ENCODE data around the gene HRH4. TPM values are rescaled to one million over a fixed set of nuclear protein-coding genes. Genes with fewer than 3 reads are reported as not detected.

HRH4 gene
- total RNA-seq, 1 donor from 2014 or later: 0.07 TPM

- no peaks in the 10 kb centered on the region for H3K36me3 Mint-ChIP-seq (ENCODE audit: low read depth)
- no peaks in the 10 kb centered on the region for H3K27me3 Mint-ChIP-seq (ENCODE audit: low read depth)
- no peak overlapping the region for H3K4me3 Mint-ChIP-seq
- H3K27ac Mint-ChIP-seq (ENCODE audit: unreplicated experiment): no peak overlapping the region
- no peak for TF ChIP-seq CTCF (conservative IDR thresholded peaks at IDR 0.05)
- DNase-seq (ENCODE audit: low read depth, low spot score): no peak
- H3K4me1 Mint-ChIP-seq: peaks cover 11% of the 10 kb centered on the region
- H3K9me3 Mint-ChIP-seq: peaks cover 6% of the 10 kb centered on the region
Observed at GRCh38 chr18:24502667-24503523, 42.5 kb downstream of the HRH4 start.

GRCh38 chr18:24504401-24504800, 44.0 kb downstream of the HRH4 start:
- Mint-ChIP-seq H3K27ac (ENCODE audit: unreplicated experiment) (no peak overlapping the region), H3K9me3 (peaks cover 6% of the 10 kb centered on the region), H3K36me3 (ENCODE audit: low read depth) (no peaks in the 10 kb centered on the region), H3K4me3 (no peak overlapping the region), H3K4me1 (peaks cover 16% of the 10 kb centered on the region), H3K27me3 (ENCODE audit: low read depth) (no peaks in the 10 kb centered on the region)
- no peak for TF ChIP-seq CTCF (conservative IDR thresholded peaks at IDR 0.05)
- no peak for DNase-seq (ENCODE audit: low read depth, low spot score)

GRCh38 chr18:24506175-24506574, 45.7 kb downstream of the HRH4 start:
- no peak for DNase-seq (ENCODE audit: low read depth, low spot score)
- no peak for TF ChIP-seq CTCF (conservative IDR thresholded peaks at IDR 0.05)
- H3K27me3 Mint-ChIP-seq (ENCODE audit: low read depth): no peaks in the 10 kb centered on the region
- H3K36me3 Mint-ChIP-seq (ENCODE audit: low read depth): no peaks in the 10 kb centered on the region
- peaks cover 20% of the 10 kb centered on the region for H3K4me1 Mint-ChIP-seq
- no peak overlapping the region for H3K27ac Mint-ChIP-seq (ENCODE audit: unreplicated experiment)
- H3K9me3 Mint-ChIP-seq: peaks cover 6% of the 10 kb centered on the region
- H3K4me3 Mint-ChIP-seq: no peak overlapping the region

- H3K27ac Mint-ChIP-seq (ENCODE audit: unreplicated experiment): no peak overlapping the region
- no peaks in the 10 kb centered on the region for H3K27me3 Mint-ChIP-seq (ENCODE audit: low read depth)
- H3K4me3 Mint-ChIP-seq: no peak overlapping the region
- no peaks in the 10 kb centered on the region for H3K36me3 Mint-ChIP-seq (ENCODE audit: low read depth)
- DNase-seq (ENCODE audit: low read depth, low spot score): no peak
- peaks cover 9% of the 10 kb centered on the region for H3K4me1 Mint-ChIP-seq
- no peak for TF ChIP-seq CTCF (conservative IDR thresholded peaks at IDR 0.05)
- H3K9me3 Mint-ChIP-seq: peaks cover 11% of the 10 kb centered on the region
Observed at GRCh38 chr18:24509435-24509834, 49.0 kb downstream of the HRH4 start.

GRCh38 chr18:24514439-24514838, 54.0 kb downstream of the HRH4 start:
- no peak overlapping the region for H3K27ac Mint-ChIP-seq (ENCODE audit: unreplicated experiment)
- no peak for DNase-seq (ENCODE audit: low read depth, low spot score)
- H3K9me3 Mint-ChIP-seq: peaks cover 6% of the 10 kb centered on the region
- peaks cover 6% of the 10 kb centered on the region for H3K4me1 Mint-ChIP-seq
- no peak overlapping the region for H3K4me3 Mint-ChIP-seq
- TF ChIP-seq CTCF (conservative IDR thresholded peaks at IDR 0.05): peak; percentile 66
- no peaks in the 10 kb centered on the region for H3K36me3 Mint-ChIP-seq (ENCODE audit: low read depth)
- no peaks in the 10 kb centered on the region for H3K27me3 Mint-ChIP-seq (ENCODE audit: low read depth)

Data from neural crest cell (in vitro differentiated cells).